ENCODE measurements around the gene ZNF385C. TPM values are rescaled to one million over a fixed set of nuclear protein-coding genes. Genes with fewer than 3 reads are reported as not detected.

The ZNF385C gene
- total and polyA plus RNA-seq, 2 of the 13 experiments (the other 11 are each of a cell fraction or from before 2014, with no cell fraction given): 2.3 to 6.1 TPM

DNA sequence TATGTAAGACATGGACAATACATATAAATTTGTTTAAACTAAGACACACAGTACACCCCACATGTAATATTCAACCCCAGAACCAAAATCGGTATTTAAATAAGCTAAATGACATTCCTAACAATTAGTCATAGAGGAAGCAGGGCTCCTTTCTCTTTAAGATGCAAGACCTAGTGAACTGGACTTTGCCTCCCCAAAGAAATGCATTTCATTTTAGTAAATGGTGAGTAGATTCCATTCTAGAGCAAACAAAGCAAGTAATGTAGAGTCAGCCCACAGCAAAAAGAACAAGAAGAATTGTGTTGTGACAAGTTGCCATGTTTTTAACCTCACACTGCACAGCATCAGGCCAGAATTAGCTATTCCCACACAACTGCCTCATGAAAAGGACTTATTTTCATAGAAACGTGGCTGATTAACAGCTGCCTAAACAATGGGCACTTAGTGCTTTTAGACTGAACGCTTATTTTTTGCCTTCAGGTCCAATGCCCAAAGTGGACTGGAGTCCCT, 95.4 kb downstream of the ZNF385C start (continued):
- TF ChIP-seq FOXO1 (CRISPR knock-in tag; IDR thresholded peaks at IDR 0.05) (no peak), ZNF790 (CRISPR knock-in tag; IDR thresholded peaks at IDR 0.05; ENCODE audit: borderline replicate concordance) (no peak), ELF4 (CRISPR knock-in tag; IDR thresholded peaks at IDR 0.05; ENCODE audit: borderline replicate concordance) (no peak), CAMTA2 (CRISPR knock-in tag; IDR thresholded peaks at IDR 0.05; ENCODE audit: borderline replicate concordance) (no peak), FOXM1 (CRISPR knock-in tag; IDR thresholded peaks at IDR 0.05) (no peak), LCORL (IDR thresholded peaks at IDR 0.05) (no peak), LCORL (CRISPR knock-in tag; IDR thresholded peaks at IDR 0.05) (no peak; the same call in 1 of the 2 replicates), KAT8 (CRISPR knock-in tag; IDR thresholded peaks at IDR 0.05) (0 out of 2 replicates have a peak, but pooled peaks have one; percentile 21), ZNF143 (CRISPR knock-in tag; IDR thresholded peaks at IDR 0.05) (no peak), NR2F6 (IDR thresholded peaks at IDR 0.05) (no peak), NR2F6 (CRISPR knock-in tag; IDR thresholded peaks at IDR 0.05) (peak; percentile 18; the same call in 1 of the 2 replicates), MTA3 (CRISPR knock-in tag; IDR thresholded peaks at IDR 0.05) (no peak), ELF3 (CRISPR knock-in tag; IDR thresholded peaks at IDR 0.05) (peak; percentile 79), IRX3 (CRISPR knock-in tag; IDR thresholded peaks at IDR 0.05; ENCODE audit: borderline replicate concordance, low read depth) (no peak), CBX5 (CRISPR knock-in tag; IDR thresholded peaks at IDR 0.05; ENCODE audit: borderline replicate concordance) (no peak), PHF21A (CRISPR knock-in tag; IDR thresholded peaks at IDR 0.05) (peak; percentile 46; the same call in 1 of the 2 replicates), DR1 (CRISPR knock-in tag; IDR thresholded peaks at IDR 0.05) (no peak), CHD4 (IDR thresholded peaks at IDR 0.05; ENCODE audit: borderline replicate concordance, low read length) (peak; percentile 67; the same call in 1 of the 2 replicates), ZNF256 (CRISPR knock-in tag; conservative IDR thresholded peaks at IDR 0.05) (no peak)
- TF ChIP-seq, protein P1, sequence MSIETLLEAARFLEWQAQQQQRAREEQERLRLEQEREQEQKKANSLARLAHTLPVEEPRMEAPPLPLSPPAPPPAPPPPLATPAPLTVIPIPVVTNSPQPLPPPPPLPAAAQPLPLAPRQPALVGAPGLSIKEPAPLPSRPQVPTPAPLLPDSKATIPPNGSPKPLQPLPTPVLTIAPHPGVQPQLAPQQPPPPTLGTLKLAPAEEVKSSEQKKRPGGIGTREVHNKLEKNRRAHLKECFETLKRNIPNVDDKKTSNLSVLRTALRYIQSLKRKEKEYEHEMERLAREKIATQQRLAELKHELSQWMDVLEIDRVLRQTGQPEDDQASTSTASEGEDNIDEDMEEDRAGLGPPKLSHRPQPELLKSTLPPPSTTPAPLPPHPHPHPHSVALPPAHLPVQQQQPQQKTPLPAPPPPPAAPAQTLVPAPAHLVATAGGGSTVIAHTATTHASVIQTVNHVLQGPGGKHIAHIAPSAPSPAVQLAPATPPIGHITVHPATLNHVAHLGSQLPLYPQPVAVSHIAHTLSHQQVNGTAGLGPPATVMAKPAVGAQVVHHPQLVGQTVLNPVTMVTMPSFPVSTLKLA (IDR thresholded peaks at IDR 0.05): no peak
- TF ChIP-seq, protein P2, sequence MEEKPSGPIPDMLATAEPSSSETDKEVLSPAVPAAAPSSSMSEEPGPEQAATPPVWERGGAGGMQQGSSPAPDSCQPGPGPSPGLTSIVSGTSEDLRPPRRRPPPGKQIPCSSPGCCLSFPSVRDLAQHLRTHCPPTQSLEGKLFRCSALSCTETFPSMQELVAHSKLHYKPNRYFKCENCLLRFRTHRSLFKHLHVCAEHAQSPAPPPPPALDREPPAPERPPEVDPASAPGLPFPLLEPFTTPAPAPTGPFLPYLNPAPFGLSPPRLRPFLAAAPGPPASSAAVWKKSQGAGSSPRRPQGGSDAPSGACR (CRISPR knock-in tag; IDR thresholded peaks at IDR 0.05): no peak
- TF ChIP-seq, protein P3, sequence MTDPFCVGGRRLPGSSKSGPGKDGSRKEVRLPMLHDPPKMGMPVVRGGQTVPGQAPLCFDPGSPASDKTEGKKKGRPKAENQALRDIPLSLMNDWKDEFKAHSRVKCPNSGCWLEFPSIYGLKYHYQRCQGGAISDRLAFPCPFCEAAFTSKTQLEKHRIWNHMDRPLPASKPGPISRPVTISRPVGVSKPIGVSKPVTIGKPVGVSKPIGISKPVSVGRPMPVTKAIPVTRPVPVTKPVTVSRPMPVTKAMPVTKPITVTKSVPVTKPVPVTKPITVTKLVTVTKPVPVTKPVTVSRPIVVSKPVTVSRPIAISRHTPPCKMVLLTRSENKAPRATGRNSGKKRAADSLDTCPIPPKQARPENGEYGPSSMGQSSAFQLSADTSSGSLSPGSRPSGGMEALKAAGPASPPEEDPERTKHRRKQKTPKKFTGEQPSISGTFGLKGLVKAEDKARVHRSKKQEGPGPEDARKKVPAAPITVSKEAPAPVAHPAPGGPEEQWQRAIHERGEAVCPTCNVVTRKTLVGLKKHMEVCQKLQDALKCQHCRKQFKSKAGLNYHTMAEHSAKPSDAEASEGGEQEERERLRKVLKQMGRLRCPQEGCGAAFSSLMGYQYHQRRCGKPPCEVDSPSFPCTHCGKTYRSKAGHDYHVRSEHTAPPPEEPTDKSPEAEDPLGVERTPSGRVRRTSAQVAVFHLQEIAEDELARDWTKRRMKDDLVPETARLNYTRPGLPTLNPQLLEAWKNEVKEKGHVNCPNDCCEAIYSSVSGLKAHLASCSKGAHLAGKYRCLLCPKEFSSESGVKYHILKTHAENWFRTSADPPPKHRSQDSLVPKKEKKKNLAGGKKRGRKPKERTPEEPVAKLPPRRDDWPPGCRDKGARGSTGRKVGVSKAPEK (CRISPR knock-in tag; IDR thresholded peaks at IDR 0.05; ENCODE audit: borderline replicate concordance): no peak
- TF ChIP-seq, protein P4, sequence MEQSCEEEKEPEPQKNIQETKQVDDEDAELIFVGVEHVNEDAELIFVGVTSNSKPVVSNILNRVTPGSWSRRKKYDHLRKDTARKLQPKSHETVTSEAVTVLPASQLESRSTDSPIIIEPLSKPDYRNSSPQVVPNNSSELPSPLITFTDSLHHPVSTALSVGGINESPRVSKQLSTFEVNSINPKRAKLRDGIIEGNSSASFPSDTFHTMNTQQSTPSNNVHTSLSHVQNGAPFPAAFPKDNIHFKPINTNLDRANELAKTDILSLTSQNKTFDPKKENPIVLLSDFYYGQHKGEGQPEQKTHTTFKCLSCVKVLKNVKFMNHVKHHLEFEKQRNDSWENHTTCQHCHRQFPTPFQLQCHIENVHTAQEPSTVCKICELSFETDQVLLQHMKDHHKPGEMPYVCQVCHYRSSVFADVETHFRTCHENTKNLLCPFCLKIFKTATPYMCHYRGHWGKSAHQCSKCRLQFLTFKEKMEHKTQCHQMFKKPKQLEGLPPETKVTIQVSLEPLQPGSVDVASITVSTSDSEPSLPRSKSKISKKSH (CRISPR knock-in tag; IDR thresholded peaks at IDR 0.05; ENCODE audit: borderline replicate concordance): no peak
- TF ChIP-seq, protein P5, sequence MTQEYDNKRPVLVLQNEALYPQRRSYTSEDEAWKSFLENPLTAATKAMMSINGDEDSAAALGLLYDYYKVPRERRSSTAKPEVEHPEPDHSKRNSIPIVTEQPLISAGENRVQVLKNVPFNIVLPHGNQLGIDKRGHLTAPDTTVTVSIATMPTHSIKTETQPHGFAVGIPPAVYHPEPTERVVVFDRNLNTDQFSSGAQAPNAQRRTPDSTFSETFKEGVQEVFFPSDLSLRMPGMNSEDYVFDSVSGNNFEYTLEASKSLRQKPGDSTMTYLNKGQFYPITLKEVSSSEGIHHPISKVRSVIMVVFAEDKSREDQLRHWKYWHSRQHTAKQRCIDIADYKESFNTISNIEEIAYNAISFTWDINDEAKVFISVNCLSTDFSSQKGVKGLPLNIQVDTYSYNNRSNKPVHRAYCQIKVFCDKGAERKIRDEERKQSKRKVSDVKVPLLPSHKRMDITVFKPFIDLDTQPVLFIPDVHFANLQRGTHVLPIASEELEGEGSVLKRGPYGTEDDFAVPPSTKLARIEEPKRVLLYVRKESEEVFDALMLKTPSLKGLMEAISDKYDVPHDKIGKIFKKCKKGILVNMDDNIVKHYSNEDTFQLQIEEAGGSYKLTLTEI (CRISPR knock-in tag; conservative IDR thresholded peaks at IDR 0.05): no peak
